Cerebellar nuclear complex (tissue), 1 donor: Measurements from ENCODE around the gene MYO16.
"Not testable (repeated sequence)": the region's sequence is repeated elsewhere in the genome, so short reads cannot be mapped to it uniquely, and the experiment has no call there.

Experiments used
- DNase-seq, 2 experiments: peaks; one replicate each; lab custom pipeline; 2025; lab: John Stamatoyannopoulos, UW

MYO16 gene

DNA sequence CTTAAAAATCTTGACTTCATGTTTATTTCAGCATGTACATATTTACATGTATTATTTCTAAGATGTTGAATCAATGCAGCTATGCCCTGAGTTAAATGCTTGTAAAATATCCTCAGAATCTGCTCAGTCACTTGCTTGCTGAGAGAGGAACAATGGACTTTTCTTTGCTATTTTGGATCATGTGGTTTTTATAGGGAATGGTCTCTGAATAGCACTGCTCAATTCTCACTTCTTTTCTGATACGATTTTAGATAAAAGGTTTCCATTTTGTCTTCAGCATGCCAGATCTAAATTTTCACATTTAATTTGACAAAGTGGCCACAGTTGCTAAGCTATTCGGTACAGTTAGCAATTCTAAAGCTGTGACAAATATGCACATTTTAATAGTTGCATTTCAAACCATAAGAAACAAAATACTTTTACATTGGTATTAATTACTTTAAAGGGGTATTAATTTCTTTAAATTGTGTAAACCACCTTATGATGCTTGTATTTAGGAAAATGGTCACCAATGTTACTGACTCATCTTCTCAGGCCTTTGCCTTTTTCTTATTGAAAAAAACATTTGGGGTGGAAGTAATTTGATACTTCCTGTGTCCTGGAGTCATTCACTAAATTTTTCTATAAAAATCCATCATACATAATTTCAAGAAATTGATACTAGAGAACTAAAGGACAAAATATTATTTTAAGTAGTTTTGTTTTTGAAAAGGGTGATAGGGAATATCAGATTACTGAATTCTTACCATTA lies 113.5 kb downstream of the MYO16 start:
- no peak for DNase-seq

DNA sequence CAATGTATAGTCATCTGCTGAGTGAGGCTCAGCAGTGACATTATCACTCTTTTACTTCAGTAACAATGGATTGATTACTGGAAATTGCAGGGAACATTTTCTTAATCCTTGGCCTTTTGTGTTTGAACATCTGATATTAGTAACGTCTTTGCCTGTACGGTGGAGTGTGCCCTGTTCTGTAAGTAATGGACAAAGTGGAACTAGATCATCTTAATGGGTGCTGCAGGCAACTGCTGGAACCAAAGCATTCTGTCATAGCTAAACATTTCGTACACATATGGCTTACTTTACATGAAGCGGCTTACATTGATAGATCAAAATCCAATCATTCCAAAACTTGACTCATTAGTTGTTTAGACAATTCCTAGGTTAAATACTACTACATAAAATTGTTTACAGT lies 114.1 kb downstream of the MYO16 start:
- no peak for DNase-seq

DNA sequence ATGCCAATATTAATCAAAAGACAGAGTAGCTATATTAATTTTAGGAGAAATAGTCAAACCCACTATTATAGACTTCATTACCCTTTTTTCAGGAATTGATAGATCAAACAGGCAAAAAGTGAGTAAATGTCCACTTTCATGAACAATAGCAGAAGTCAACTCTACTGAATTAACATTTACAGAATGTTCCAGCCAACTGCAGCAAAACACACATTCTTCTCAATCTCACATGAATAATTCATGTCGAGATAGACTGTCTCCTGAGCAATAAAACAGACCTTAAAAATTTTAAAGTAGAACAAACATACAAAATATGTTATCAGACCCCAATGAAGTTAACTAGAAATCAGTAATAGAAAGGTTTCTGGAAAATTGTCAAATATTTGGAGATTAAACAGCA lies 118.4 kb downstream of the MYO16 start:
- DNase-seq, result no peak

GRCh38 chr13:108752276-108752675 lies 122.9 kb downstream of the MYO16 start:
- no peak for DNase-seq

DNA sequence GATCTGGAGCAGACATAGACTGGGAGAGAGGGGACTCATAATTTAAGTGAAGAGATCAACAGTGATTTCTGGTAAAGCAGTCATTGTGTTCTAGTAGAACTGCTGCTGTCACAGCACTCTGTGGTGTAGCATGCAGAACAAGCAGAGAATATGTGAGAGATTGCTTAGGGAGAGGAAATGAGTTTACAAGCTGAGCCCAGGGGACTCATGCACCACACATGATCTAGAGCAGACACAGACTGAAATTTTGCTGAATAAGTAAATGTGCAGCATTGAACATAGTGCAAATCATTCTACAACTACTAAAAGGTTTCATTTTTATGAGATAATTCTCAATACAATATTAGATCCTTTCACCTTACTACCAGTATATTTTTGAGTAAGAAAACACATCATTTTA lies 125.7 kb downstream of the MYO16 start:
- DNase-seq, result no peak

GRCh38 chr13:108760129-108760528 lies 130.7 kb downstream of the MYO16 start:
- no peak for DNase-seq

GRCh38 chr13:108760541-108760940 lies 131.1 kb downstream of the MYO16 start:
- DNase-seq, result no peak

DNA sequence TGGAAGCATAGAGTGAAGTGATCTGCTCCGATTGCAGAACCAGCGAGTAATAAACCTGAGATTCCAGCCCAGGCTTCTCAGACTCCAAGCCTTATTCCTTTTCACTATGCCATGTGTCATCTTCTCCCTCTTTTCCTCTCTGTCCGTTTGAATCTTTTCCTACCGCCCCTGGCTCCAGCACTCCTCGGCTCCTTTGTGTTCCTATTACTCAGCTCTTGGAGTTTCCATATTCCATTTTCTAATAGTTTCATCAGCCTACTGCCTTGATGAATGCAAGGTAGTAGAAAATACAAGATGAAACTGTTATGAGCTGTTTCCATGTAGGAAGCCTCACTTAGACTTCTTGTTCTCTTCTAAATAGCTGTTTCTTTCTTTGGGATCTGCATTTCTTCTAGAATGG lies 138.6 kb downstream of the MYO16 start:
- DNase-seq, result no peak

- DNase-seq, result no peak
Measured at GRCh38 chr13:108769213-108770070, 140.0 kb downstream of the MYO16 start.

DNA sequence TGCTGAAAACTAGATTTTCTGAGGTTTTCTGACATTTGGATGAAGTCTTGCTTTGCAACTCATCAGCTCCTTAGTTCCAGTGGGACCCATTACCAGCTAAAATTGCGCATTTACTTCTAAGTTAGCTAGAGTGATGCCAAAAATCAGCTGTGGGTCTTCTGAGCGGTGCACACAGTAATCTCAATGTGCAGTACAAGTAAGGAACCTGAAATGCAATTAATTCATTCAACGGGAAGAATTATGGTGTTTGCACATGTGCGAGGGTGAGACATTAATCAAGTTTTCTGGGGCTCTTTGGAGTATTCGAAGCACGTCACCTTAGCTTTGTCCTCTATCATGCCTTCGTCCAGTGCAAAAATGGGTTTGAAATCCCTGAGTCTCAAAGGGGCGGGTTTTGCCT lies 146.2 kb downstream of the MYO16 start:
- DNase-seq, result no peak

GRCh38 chr13:108776650-108777049 lies 147.2 kb downstream of the MYO16 start:
- DNase-seq, result no peak

- no peak for DNase-seq
Measured at GRCh38 chr13:108777421-108778420, 148.3 kb downstream of the MYO16 start.

DNA sequence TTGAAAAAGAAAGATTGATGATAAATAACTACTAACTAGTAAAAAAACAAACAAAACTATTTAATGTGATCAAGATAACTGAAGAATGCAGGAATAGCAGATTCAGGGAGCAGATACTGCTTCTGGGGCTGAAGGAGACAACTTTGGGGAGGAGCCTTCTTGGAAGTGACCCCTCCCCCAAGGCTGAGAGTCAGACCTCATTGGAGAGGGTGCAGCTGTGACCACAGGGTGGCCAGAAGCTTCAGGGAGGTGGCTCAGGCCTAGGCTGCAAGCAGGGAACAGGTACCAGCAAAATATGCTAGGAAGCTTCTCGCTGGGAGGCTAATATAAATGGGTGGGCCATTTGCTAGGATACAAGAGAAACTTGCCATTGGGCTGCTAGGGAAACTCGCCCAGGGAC lies 149.9 kb downstream of the MYO16 start:
- DNase-seq, result no peak

GRCh38 chr13:108780706-108781105 lies 151.3 kb downstream of the MYO16 start:
- no peak for DNase-seq

DNA sequence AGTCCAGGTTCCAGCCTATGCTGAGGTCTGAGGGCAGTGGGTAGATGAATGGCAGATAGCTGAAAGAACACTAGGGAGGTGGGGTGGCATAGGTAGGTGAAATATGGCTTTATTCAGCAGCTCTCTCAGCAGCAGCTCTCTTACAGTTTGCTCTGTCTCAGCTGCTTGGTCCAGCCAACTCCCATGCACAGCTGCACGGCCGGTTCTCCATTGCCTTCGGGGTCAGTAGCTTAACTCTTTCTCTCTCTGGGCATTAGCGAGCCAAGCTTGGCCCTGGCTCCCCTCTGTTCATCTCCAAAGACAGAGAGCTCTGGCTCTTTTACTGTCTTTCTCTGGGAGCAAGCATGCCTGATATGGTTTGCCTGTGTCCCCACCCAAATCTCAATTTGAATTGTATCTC lies 151.9 kb downstream of the MYO16 start:
- no peak for DNase-seq

GRCh38 chr13:108782480-108782879 lies 153.1 kb downstream of the MYO16 start:
- not testable (repeated sequence) for DNase-seq

- DNase-seq, result no peak
Measured at GRCh38 chr13:108785844-108786243, 156.4 kb downstream of the MYO16 start.

- DNase-seq, result no peak
Measured at GRCh38 chr13:108786456-108787200, 157.2 kb downstream of the MYO16 start.

DNA sequence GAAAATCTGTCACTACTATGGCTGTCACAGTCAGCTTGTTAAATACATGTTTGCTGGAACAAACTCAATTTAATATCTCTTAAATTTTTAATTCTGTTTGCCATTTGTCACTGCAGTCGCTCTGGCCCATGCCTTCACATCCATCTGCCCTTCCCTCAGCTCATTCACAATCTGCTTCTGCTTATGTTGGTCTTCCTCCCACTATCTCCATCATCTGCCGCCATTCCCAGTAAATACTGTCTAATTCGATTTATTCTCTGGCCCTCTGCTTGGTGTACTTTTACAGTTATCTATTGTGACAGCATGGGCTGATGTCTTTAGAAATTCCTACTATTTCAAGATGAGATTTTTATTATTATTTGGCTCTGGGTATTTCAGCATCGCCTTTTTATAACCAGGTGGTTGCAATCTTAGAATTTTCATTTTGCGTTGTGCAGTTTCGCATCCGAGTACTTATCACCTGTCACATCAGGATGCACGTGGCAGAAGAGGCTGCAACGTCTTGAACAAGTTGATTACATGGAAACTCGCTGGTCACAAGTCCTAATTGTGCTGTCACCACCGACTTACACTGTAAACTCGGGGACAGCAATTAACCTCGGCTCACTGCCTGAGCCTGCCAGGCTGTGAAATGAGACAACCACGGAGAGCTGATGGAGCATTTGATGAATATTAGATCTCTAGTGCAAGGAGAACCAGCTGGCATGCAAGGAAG lies 158.4 kb downstream of the MYO16 start:
- DNase-seq, result no peak

- DNase-seq, result no peak
Measured at GRCh38 chr13:108789476-108789875, 160.1 kb downstream of the MYO16 start.

GRCh38 chr13:108795841-108796240 lies 166.4 kb downstream of the MYO16 start:
- no peak for DNase-seq
